Uterus (tissue), 4 donors: ENCODE results near the gene HCN4. TPM values are rescaled to one million over a fixed set of nuclear protein-coding genes. Genes with fewer than 3 reads are reported as not detected.
"Not testable (repeated sequence)": the region's sequence is repeated elsewhere in the genome, so short reads cannot be mapped to it uniquely, and the experiment has no call there.

Experiments used
- DNase-seq, 2 donors: peaks; one replicate each; pipeline ENCODE4 v3.0.0-alpha.2; 2019 to 2020
- H3K27ac ChIP-seq, 2 donors: fragments of 200-600 bp; sonication (generic); 1 replicate in 1 of 2; 2 replicates in 1 of 2; pipeline ENCODE4 v1.5.1; 2016 to 2018
- H3K27me3 ChIP-seq, 2 donors: fragments of 200-600 bp; sonication (generic); one replicate each; pipeline ENCODE4 v1.5.1; 2018 to 2019; ENCODE audit warnings: control low read depth in 1 of 2
- H3K36me3 ChIP-seq, 2 donors: fragments of 200-600 bp; sonication (generic); one replicate each; pipeline ENCODE4 v1.5.1; 2019; ENCODE audit warnings: control low read depth in 1 of 2
- H3K4me1 ChIP-seq, 2 donors: fragments of 200-600 bp; sonication (generic); one replicate each; pipeline ENCODE4 v1.5.1; 2018 to 2019; ENCODE audit warnings: control low read depth in 1 of 2
- H3K4me3 ChIP-seq, 2 donors: fragments of 200-600 bp; sonication (generic); 1 replicate in 1 of 2; 2 replicates in 1 of 2; pipeline ENCODE4 v1.5.1; 2018 to 2019; ENCODE audit warnings: mild to moderate bottlenecking in 1 of 2
- H3K9me3 ChIP-seq, 2 donors: fragments of 200-600 bp; sonication (generic); one replicate each; pipeline ENCODE4 v1.5.1; 2019; ENCODE audit warnings: control low read depth in 1 of 2
- CTCF ChIP-seq, 4 experiments: fragments of 200-600 bp in 2 of 4; fragments of 450-650 bp in 2 of 4; sonication (generic) in 2 of 4; IDR thresholded peaks; one replicate each; pipeline ENCODE4 v1.5.1; 2016 to 2019; ENCODE audit warnings: antibody characterized with exemption in 4 of 4, mild to moderate bottlenecking in 2 of 4, moderate library complexity in 1 of 4
- POLR2A ChIP-seq, 2 donors: fragments of 450-650 bp; IDR thresholded peaks; one replicate each; pipeline ENCODE4 v1.6.1; 2016; ENCODE audit warnings: antibody characterized with exemption in 2 of 2, mild to moderate bottlenecking in 1 of 2, moderate library complexity in 1 of 2
- intact Hi-C: fragments of 100-400 bp; cut with DNase I; formaldehyde crosslinking; loops from one replicate; pipeline ENCODE4 v1.15.1; 2023; ENCODE audit warnings: low total_unique reads
- total RNA-seq, 4 donors: library from RNA; depleted of rRNA in 3 of 4; stranded (reverse); fragments of >200 nt in 3 of 4; gene quantifications; one replicate each; pipeline versions ENCODE4 v1.1.0 to v1.2.4, GENCODE V29; 2014 to 2023
- donor health status: DM: yes; HTN: yes; CAD: no.

Gene HCN4
- total RNA-seq, 4 donors from 2014 or later = 0.07 TPM; not detected in 3

GRCh38 chr15:73305331-73306211 lies 63.2 kb downstream of the HCN4 start:
- intact Hi-C loops = no loop called here
- Histone ChIP-seq H3K27me3 (no peaks in the 10 kb centered on the region), H3K9me3 (no peaks in the 10 kb centered on the region), H3K4me1 (no peaks in the 10 kb centered on the region), H3K4me3 (no peak overlapping the region), H3K36me3 (no peaks in the 10 kb centered on the region), H3K27ac (no peak overlapping the region)
- no peak for DNase-seq
- TF ChIP-seq CTCF (IDR thresholded peaks at IDR 0.05) (peak in 2 of 4 experiments; percentile 8 to 18), POLR2A (IDR thresholded peaks at IDR 0.05) (no peak)

GRCh38 chr15:73303636-73304035 lies 65.1 kb downstream of the HCN4 start:
- no peaks in the 10 kb centered on the region for H3K36me3 ChIP-seq
- no peak for TF ChIP-seq POLR2A (IDR thresholded peaks at IDR 0.05)
- no peak for TF ChIP-seq CTCF (IDR thresholded peaks at IDR 0.05)
- H3K27me3 ChIP-seq = no peaks in the 10 kb centered on the region
- intact Hi-C loops = no loop called here
- no peak overlapping the region for H3K4me3 ChIP-seq
- no peaks in the 10 kb centered on the region for H3K4me1 ChIP-seq
- H3K9me3 ChIP-seq = no peaks in the 10 kb centered on the region
- DNase-seq = no peak
- H3K27ac ChIP-seq = no peak overlapping the region

- H3K4me1 ChIP-seq, H3K36me3 ChIP-seq, H3K9me3 ChIP-seq, H3K27me3 ChIP-seq, DNase-seq, intact Hi-C loops, H3K27ac ChIP-seq, H3K4me3 ChIP-seq: not testable (repeated sequence)
Observed at GRCh38 chr15:73300286-73300685, 68.5 kb downstream of the HCN4 start.

- TF ChIP-seq CTCF (IDR thresholded peaks at IDR 0.05) (no peak), POLR2A (IDR thresholded peaks at IDR 0.05) (no peak)
- Histone ChIP-seq H3K4me3 (no peak overlapping the region), H3K27ac (no peak overlapping the region), H3K9me3 (no peaks in the 10 kb centered on the region), H3K36me3 (no peaks in the 10 kb centered on the region), H3K4me1 (no peaks in the 10 kb centered on the region), H3K27me3 (no peaks in the 10 kb centered on the region)
- no peak for DNase-seq
- intact Hi-C loops = no loop called here
Observed at GRCh38 chr15:73298522-73299245, 70.1 kb downstream of the HCN4 start.

- Histone ChIP-seq H3K36me3 (no peaks in the 10 kb centered on the region), H3K9me3 (no peaks in the 10 kb centered on the region), H3K27ac (no peak overlapping the region), H3K4me1 (no peaks in the 10 kb centered on the region), H3K27me3 (no peaks in the 10 kb centered on the region), H3K4me3 (no peak overlapping the region)
- intact Hi-C loops = no loop called here
- no peak for DNase-seq
- no peak for TF ChIP-seq POLR2A (IDR thresholded peaks at IDR 0.05)
- no peak for TF ChIP-seq CTCF (IDR thresholded peaks at IDR 0.05)
Observed at GRCh38 chr15:73296609-73297353, 72.0 kb downstream of the HCN4 start.
